Testis (tissue), 3 donors: ENCODE results near the gene C16orf82. TPM values are rescaled to one million over a fixed set of nuclear protein-coding genes. Genes with fewer than 3 reads are reported as not detected.

Experiments
- DNase-seq: peaks from one replicate; pipeline ENCODE4 v3.0.0-alpha.2; 2019
- H3K27ac ChIP-seq, 2 donors: fragments of 200-600 bp; sonication (generic); one replicate each; pipeline ENCODE4 v1.5.1; 2019
- H3K27me3 ChIP-seq: fragments of 200-600 bp; sonication (generic); one replicate; pipeline ENCODE4 v1.5.1; 2019
- H3K36me3 ChIP-seq: fragments of 200-600 bp; sonication (generic); one replicate; pipeline ENCODE4 v1.5.1; 2017; ENCODE audit warnings: low read depth; ENCODE audit errors: missing control alignments
- H3K4me1 ChIP-seq: fragments of 200-600 bp; sonication (generic); one replicate; pipeline ENCODE4 v1.5.1; 2019
- H3K4me3 ChIP-seq, 2 donors: fragments of 200-600 bp; sonication (generic); one replicate each; pipeline ENCODE4 v1.5.1; 2017 to 2019
- H3K9me3 ChIP-seq: fragments of 200-600 bp; sonication (generic); one replicate; pipeline ENCODE4 v1.5.1; 2017
- POLR2A ChIP-seq: fragments of 450-650 bp; IDR thresholded peaks from one replicate; pipeline ENCODE4 v1.6.1; 2017; ENCODE audit warnings: antibody characterized with exemption, mild to moderate bottlenecking, moderate library complexity
- WGBS, 2 donors: methylation state at CpG; one replicate each; pipeline ENCODE4 v1.1.5; 2018; 5-methylcytosine and 5-hydroxymethylcytosine counted together
- intact Hi-C: fragments of 100-400 bp; cut with DNase I; formaldehyde crosslinking; loops from one replicate; pipeline ENCODE4 v1.15.1; 2023; ENCODE audit warnings: low total_unique reads
- polyA plus RNA-seq: library from polyadenylated mRNA; stranded (reverse); fragments of 350-450 nt; fragmentation: Illumina TruSeq; extraction: RNeasy Lipid Tissue Mini Kit (QIAGEN cat#74804); gene quantifications from one replicate; pipeline ENCODE4 v1.2.3, GENCODE V29; 2014; ENCODE audit warnings: low read depth, low replicate concordance; ENCODE audit not compliant: insufficient read depth
- total RNA-seq, 2 donors: library from RNA; depleted of rRNA; stranded (reverse); fragments of >200 nt; gene quantifications; one replicate each; pipeline ENCODE4 v1.2.3, GENCODE V29; 2016
- TF ChIP-seq, protein P1 (sequence below), 3 experiments: fragments of 450-650 bp in 2 of 3; fragments of 200-600 bp in 1 of 3; sonication (generic) in 1 of 3; IDR thresholded peaks; one replicate each; pipeline ENCODE4 v1.5.1; 2016 to 2019; ENCODE audit warnings: antibody characterized with exemption in 3 of 3, mild to moderate bottlenecking in 2 of 3, moderate library complexity in 1 of 3

Gene C16orf82
- total and polyA plus RNA-seq, 3 donors from 2014 or later = 133 to 446 (median 364) TPM

DNA sequence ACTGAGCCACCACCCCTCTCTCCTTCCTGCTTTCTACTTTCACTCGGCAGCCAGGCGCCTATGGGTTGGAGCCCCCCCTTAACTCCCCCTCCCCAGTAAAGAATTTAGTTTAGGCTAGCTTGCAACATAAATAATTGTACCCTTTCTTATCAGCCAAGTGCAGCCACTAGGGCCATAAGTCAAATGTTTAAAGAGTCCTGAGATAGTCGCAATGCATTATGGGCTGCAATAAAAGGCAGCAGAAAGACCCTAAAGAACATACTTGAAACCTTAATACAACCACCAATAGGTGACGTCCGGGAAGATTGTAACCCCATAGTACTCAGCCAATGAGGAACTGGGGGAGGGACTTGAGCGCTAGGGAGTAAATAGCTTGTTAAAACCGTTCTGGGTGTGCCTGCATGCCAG, 40.5 kb downstream of the C16orf82 start:
- Histone ChIP-seq H3K27ac (no peak overlapping the region), H3K27me3 (no peaks in the 10 kb centered on the region), H3K4me1 (no peaks in the 10 kb centered on the region), H3K9me3 (no peaks in the 10 kb centered on the region), H3K4me3 (no peak overlapping the region), H3K36me3 (no peaks in the 10 kb centered on the region)
- 41 to 49% methylated on average over 7 of the region's 7 CpGs for WGBS, 2 donors
- intact Hi-C loops = no loop called here
- no peak for TF ChIP-seq POLR2A
- TF ChIP-seq, protein P1, sequence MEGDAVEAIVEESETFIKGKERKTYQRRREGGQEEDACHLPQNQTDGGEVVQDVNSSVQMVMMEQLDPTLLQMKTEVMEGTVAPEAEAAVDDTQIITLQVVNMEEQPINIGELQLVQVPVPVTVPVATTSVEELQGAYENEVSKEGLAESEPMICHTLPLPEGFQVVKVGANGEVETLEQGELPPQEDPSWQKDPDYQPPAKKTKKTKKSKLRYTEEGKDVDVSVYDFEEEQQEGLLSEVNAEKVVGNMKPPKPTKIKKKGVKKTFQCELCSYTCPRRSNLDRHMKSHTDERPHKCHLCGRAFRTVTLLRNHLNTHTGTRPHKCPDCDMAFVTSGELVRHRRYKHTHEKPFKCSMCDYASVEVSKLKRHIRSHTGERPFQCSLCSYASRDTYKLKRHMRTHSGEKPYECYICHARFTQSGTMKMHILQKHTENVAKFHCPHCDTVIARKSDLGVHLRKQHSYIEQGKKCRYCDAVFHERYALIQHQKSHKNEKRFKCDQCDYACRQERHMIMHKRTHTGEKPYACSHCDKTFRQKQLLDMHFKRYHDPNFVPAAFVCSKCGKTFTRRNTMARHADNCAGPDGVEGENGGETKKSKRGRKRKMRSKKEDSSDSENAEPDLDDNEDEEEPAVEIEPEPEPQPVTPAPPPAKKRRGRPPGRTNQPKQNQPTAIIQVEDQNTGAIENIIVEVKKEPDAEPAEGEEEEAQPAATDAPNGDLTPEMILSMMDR (IDR thresholded peaks at IDR 0.05) = no peak
- DNase-seq = no peak

DNA sequence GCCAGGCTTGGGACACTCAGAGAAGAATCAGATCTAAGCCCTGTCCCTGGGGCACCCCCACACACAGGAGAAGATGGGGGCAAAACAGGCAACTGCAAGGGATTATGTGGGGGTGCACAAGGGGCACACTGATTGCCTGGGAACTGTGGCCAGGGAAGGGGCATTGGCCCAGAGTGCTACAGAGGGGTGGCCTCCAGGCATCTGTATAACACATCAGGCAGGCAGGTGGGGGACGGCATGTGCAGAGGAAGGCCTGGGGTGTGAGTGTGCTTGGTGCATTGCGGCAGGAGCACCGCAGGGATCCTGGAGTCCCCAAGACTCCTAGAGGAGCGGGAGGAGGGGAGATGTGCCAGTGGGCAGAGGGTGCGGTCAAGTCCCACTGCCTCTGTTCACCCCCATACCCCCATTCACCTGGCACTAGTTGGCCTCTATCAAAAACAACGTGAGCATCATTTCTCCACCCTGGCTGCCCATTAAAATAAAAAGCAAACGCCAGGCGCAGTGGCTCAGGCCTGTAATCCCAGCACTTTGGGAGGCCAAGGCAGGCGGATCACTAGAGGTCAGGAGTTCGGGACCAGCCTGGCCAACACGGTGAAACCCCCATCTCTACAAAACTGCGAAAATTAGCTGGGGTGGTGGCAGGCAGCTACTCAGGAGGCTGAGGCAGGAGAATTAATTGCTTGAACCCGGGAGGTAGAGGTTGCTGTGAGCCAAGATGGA, 41.5 kb downstream of the C16orf82 start:
- Histone ChIP-seq H3K27me3 (no peaks in the 10 kb centered on the region), H3K4me3 (no peak overlapping the region), H3K9me3 (no peaks in the 10 kb centered on the region), H3K36me3 (no peaks in the 10 kb centered on the region), H3K27ac (no peak overlapping the region), H3K4me1 (no peaks in the 10 kb centered on the region)
- 78 to 83% methylated on average over 6 to 13 of the region's 13 CpGs for WGBS, 2 donors
- no peak for DNase-seq
- intact Hi-C loops = no loop called here
- TF ChIP-seq POLR2A = no peak
- TF ChIP-seq, protein P1 (IDR thresholded peaks at IDR 0.05) = no peak

DNA sequence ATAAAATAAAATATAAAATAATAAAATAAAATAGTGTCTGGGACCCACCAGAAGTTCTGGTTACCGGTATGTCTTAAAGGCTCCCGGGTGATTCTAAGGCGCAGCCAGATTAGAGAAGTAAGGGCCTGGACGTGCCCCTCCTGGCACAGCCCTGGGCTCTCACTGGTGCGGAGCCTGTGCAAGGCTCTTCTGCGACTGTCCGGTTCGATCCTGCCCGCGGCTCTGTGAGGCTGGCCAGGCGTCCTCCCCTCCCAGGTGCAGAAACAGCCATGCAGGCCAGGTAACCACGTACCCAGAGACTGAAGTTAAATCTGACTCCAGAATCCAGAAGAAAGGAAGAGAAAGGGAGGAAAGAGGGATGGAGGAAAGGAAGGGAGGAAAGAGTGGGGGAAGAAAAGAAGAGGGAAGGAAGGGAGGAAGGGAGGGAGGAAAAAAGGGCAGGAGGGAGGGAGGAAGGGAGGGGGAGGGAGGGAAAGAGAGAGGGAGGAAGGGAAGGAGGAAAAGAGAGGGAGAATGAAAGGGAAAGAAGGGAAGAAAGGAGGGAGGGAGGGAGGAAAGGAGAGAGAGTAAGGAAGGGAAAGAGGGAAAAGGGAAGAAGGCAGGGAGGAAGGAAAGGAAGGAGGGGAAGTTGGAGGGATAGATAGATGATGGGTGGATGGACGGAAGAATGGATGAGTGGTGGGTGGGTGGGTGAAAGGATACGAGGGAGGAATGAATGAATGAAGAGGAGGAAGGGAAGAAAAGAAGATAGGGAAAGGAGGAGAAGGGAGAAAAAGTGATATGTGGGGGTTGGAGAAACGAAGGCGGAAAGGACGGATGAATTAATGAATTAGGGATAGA, 42.3 kb downstream of the C16orf82 start:
- WGBS, 2 donors = 46 to 47% methylated on average over 17 of the region's 17 CpGs
- Histone ChIP-seq H3K4me3 (peak overlapping the region; percentile 44), H3K27ac (no peak overlapping the region), H3K36me3 (no peaks in the 10 kb centered on the region), H3K9me3 (no peaks in the 10 kb centered on the region), H3K27me3 (no peaks in the 10 kb centered on the region), H3K4me1 (no peaks in the 10 kb centered on the region)
- no peak for DNase-seq
- intact Hi-C loops = no loop called here
- TF ChIP-seq POLR2A = no peak
- TF ChIP-seq, protein P1 (IDR thresholded peaks at IDR 0.05) = no peak

DNA sequence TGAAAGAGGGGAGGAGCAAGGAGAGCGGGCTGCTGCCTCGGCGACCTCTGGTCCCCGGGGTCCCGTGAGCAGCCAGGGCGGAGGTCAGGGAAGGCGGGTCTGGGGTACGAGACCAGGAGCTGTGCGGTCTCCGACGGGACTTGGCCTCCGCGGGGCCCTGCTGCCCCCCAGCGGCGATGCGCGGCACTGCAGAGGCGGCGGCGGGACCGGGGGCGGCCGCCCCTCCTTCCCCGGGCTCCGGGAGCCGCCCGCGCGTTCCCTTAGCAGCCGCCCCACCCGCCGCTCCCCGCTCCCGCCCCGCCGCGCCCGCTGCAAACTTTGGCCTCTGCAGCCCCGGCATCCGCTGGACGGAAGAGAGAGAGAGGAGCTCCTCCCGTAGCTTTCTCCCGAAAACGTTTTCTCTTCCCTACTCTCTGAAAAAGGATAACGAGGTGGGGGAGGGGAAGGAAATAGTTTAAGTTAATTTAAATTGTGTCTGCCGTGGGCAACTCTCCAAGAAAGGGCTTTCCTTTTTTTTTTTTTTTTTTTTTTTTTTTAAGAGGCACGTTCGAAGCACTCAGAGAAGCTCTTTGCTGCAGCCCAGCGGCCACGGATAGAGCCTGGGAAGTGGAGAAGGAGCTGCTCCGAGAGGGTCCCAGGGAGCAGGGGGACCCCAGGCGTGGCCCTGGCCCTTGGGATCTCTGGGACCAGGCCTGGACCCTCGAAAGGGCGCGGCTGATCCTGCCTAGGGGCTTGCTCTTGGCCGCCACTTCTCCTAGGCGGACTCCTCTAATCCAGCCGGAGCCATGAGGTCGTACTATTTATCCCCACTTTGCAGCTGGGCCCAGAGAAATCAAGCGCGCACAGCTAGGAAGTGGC, 43.2 kb downstream of the C16orf82 start:
- no peaks in the 10 kb centered on the region for H3K36me3 ChIP-seq
- H3K4me3 ChIP-seq = peak overlapping the region; percentile 44
- no peaks in the 10 kb centered on the region for H3K9me3 ChIP-seq
- 1 to 4% methylated on average over 19 to 59 of the region's 61 CpGs for WGBS, 2 donors
- no peaks in the 10 kb centered on the region for H3K4me1 ChIP-seq
- TF ChIP-seq, protein P1 (IDR thresholded peaks at IDR 0.05) = peak; percentile 49 to 94 (median 79)
- TF ChIP-seq POLR2A = no peak
- no peaks in the 10 kb centered on the region for H3K27me3 ChIP-seq
- H3K27ac ChIP-seq = no peak overlapping the region
- intact Hi-C loops = no loop called here
- DNase-seq = peak; percentile 75
